Measurements from ENCODE around the gene FNDC3A.

The FNDC3A gene

GRCh38 chr13:48977286-48977625 is 1.5 kb downstream of the FNDC3A start:
- Histone ChIP-seq H3K4me3 (ENCODE audit: low read length) (peak overlapping the region; percentile 80), H3K9ac (ENCODE audit: low read depth, low read length) (peak overlapping the region; percentile 97), H3K36me3 (ENCODE audit: insufficient read depth, low read length) (no peaks in the 10 kb centered on the region), H3K9me3 (replicated peaks; ENCODE audit: low read length) (peaks cover 14% of the 10 kb centered on the region), H3K4me2 (ENCODE audit: low read length) (peak overlapping the region; percentile 77), H3K27me3 (ENCODE audit: control insufficient read depth, insufficient read depth, low read length) (no peaks in the 10 kb centered on the region), H3K4me1 (ENCODE audit: control insufficient read depth, insufficient read depth, low read length) (peaks cover 27% of the 10 kb centered on the region)

GRCh38 chr13:48977973-48978372 is 2.3 kb downstream of the FNDC3A start:
- Histone ChIP-seq H3K4me3 (ENCODE audit: low read length) (peak overlapping the region; percentile 80), H3K9ac (ENCODE audit: low read depth, low read length) (peak overlapping the region; percentile 97), H3K36me3 (ENCODE audit: insufficient read depth, low read length) (no peaks in the 10 kb centered on the region), H3K9me3 (replicated peaks; ENCODE audit: low read length) (peaks cover 12% of the 10 kb centered on the region), H3K4me1 (ENCODE audit: control insufficient read depth, insufficient read depth, low read length) (peaks cover 27% of the 10 kb centered on the region), H3K27me3 (ENCODE audit: control insufficient read depth, insufficient read depth, low read length) (no peaks in the 10 kb centered on the region), H3K4me2 (ENCODE audit: low read length) (peak overlapping the region; percentile 77)

- Histone ChIP-seq H3K27me3 (ENCODE audit: control insufficient read depth, insufficient read depth, low read length) (no peaks in the 10 kb centered on the region), H3K36me3 (ENCODE audit: insufficient read depth, low read length) (no peaks in the 10 kb centered on the region), H3K9ac (ENCODE audit: low read depth, low read length) (peak overlapping the region; percentile 97), H3K4me1 (ENCODE audit: control insufficient read depth, insufficient read depth, low read length) (peaks cover 27% of the 10 kb centered on the region), H3K4me3 (ENCODE audit: low read length) (peak overlapping the region; percentile 80), H3K9me3 (replicated peaks; ENCODE audit: low read length) (peaks cover 3% of the 10 kb centered on the region), H3K4me2 (ENCODE audit: low read length) (peak overlapping the region; percentile 77)
These were observed 3.4 kb downstream of the FNDC3A start for GRCh38 chr13:48978942-48979601.

- Histone ChIP-seq H3K27me3 (ENCODE audit: control insufficient read depth, insufficient read depth, low read length) (no peaks in the 10 kb centered on the region), H3K4me2 (ENCODE audit: low read length) (peak overlapping the region; percentile 77), H3K4me3 (ENCODE audit: low read length) (peak overlapping the region; percentile 80), H3K9me3 (replicated peaks; ENCODE audit: low read length) (no peaks in the 10 kb centered on the region), H3K9ac (ENCODE audit: low read depth, low read length) (no peak overlapping the region), H3K36me3 (ENCODE audit: insufficient read depth, low read length) (no peaks in the 10 kb centered on the region), H3K4me1 (ENCODE audit: control insufficient read depth, insufficient read depth, low read length) (peaks cover 24% of the 10 kb centered on the region)
These were observed 4.2 kb downstream of the FNDC3A start for GRCh38 chr13:48979892-48980291.

- no peaks in the 10 kb centered on the region for H3K27me3 ChIP-seq (ENCODE audit: control insufficient read depth, insufficient read depth, low read length)
- H3K4me1 ChIP-seq (ENCODE audit: control insufficient read depth, insufficient read depth, low read length): peaks cover 17% of the 10 kb centered on the region
- H3K4me3 ChIP-seq (ENCODE audit: low read length): no peak overlapping the region
- H3K36me3 ChIP-seq (ENCODE audit: insufficient read depth, low read length): no peaks in the 10 kb centered on the region
- H3K4me2 ChIP-seq (ENCODE audit: low read length): no peak overlapping the region
- no peaks in the 10 kb centered on the region for H3K9me3 ChIP-seq (replicated peaks; ENCODE audit: low read length)
- H3K9ac ChIP-seq (ENCODE audit: low read depth, low read length): no peak overlapping the region
These were observed 7.6 kb downstream of the FNDC3A start for GRCh38 chr13:48983331-48983730.

- no peak overlapping the region for H3K9ac ChIP-seq (ENCODE audit: low read depth, low read length)
- no peaks in the 10 kb centered on the region for H3K9me3 ChIP-seq (replicated peaks; ENCODE audit: low read length)
- H3K36me3 ChIP-seq (ENCODE audit: insufficient read depth, low read length): peaks cover 3% of the 10 kb centered on the region
- no peak overlapping the region for H3K4me3 ChIP-seq (ENCODE audit: low read length)
- no peaks in the 10 kb centered on the region for H3K4me1 ChIP-seq (ENCODE audit: control insufficient read depth, insufficient read depth, low read length)
- H3K4me2 ChIP-seq (ENCODE audit: low read length): no peak overlapping the region
- no peaks in the 10 kb centered on the region for H3K27me3 ChIP-seq (ENCODE audit: control insufficient read depth, insufficient read depth, low read length)
These were observed 10.0 kb downstream of the FNDC3A start for GRCh38 chr13:48985756-48986155.

- Histone ChIP-seq H3K9ac (ENCODE audit: low read depth, low read length) (no peak overlapping the region), H3K4me2 (ENCODE audit: low read length) (no peak overlapping the region), H3K36me3 (ENCODE audit: insufficient read depth, low read length) (peaks cover 3% of the 10 kb centered on the region), H3K9me3 (replicated peaks; ENCODE audit: low read length) (no peaks in the 10 kb centered on the region), H3K4me1 (ENCODE audit: control insufficient read depth, insufficient read depth, low read length) (peaks cover 4% of the 10 kb centered on the region), H3K27me3 (ENCODE audit: control insufficient read depth, insufficient read depth, low read length) (no peaks in the 10 kb centered on the region), H3K4me3 (ENCODE audit: low read length) (no peak overlapping the region)
These were observed 15.2 kb downstream of the FNDC3A start for GRCh38 chr13:48990900-48991299.

GRCh38 chr13:48993150-48993549 is 17.4 kb downstream of the FNDC3A start:
- Histone ChIP-seq H3K9ac (ENCODE audit: low read depth, low read length) (no peak overlapping the region), H3K27me3 (ENCODE audit: control insufficient read depth, insufficient read depth, low read length) (no peaks in the 10 kb centered on the region), H3K4me2 (ENCODE audit: low read length) (no peak overlapping the region), H3K4me1 (ENCODE audit: control insufficient read depth, insufficient read depth, low read length) (peaks cover 4% of the 10 kb centered on the region), H3K36me3 (ENCODE audit: insufficient read depth, low read length) (peaks cover 3% of the 10 kb centered on the region), H3K4me3 (ENCODE audit: low read length) (no peak overlapping the region), H3K9me3 (replicated peaks; ENCODE audit: low read length) (no peaks in the 10 kb centered on the region)

GRCh38 chr13:48994706-48995105 is 19.0 kb downstream of the FNDC3A start:
- Histone ChIP-seq H3K4me2 (ENCODE audit: low read length) (no peak overlapping the region), H3K9ac (ENCODE audit: low read depth, low read length) (no peak overlapping the region), H3K4me3 (ENCODE audit: low read length) (no peak overlapping the region), H3K4me1 (ENCODE audit: control insufficient read depth, insufficient read depth, low read length) (peaks cover 4% of the 10 kb centered on the region), H3K9me3 (replicated peaks; ENCODE audit: low read length) (no peaks in the 10 kb centered on the region), H3K36me3 (ENCODE audit: insufficient read depth, low read length) (no peaks in the 10 kb centered on the region), H3K27me3 (ENCODE audit: control insufficient read depth, insufficient read depth, low read length) (no peaks in the 10 kb centered on the region)

GRCh38 chr13:48998641-48999292 is 23.1 kb downstream of the FNDC3A start:
- H3K9ac ChIP-seq (ENCODE audit: low read depth, low read length): no peak overlapping the region

GRCh38 chr13:49000247-49000646 is 24.5 kb downstream of the FNDC3A start:
- Histone ChIP-seq H3K9ac (ENCODE audit: low read depth, low read length) (no peak overlapping the region), H3K27me3 (ENCODE audit: control insufficient read depth, insufficient read depth, low read length) (no peaks in the 10 kb centered on the region), H3K36me3 (ENCODE audit: insufficient read depth, low read length) (no peaks in the 10 kb centered on the region), H3K4me1 (ENCODE audit: control insufficient read depth, insufficient read depth, low read length) (no peaks in the 10 kb centered on the region), H3K4me3 (ENCODE audit: low read length) (no peak overlapping the region), H3K4me2 (ENCODE audit: low read length) (no peak overlapping the region), H3K9me3 (replicated peaks; ENCODE audit: low read length) (peaks cover 4% of the 10 kb centered on the region)

More at GRCh38 chr13:48998641-48999292, 23.1 kb downstream of the FNDC3A start:
- Histone ChIP-seq H3K4me3 (ENCODE audit: low read length) (no peak overlapping the region), H3K4me2 (ENCODE audit: low read length) (no peak overlapping the region), H3K36me3 (ENCODE audit: insufficient read depth, low read length) (no peaks in the 10 kb centered on the region), H3K4me1 (ENCODE audit: control insufficient read depth, insufficient read depth, low read length) (peaks cover 4% of the 10 kb centered on the region), H3K9me3 (replicated peaks; ENCODE audit: low read length) (peaks cover 4% of the 10 kb centered on the region), H3K27me3 (ENCODE audit: control insufficient read depth, insufficient read depth, low read length) (no peaks in the 10 kb centered on the region)

Measured in skeletal muscle satellite cell (primary cell).